ENCODE data around the gene MYEOV. TPM values are rescaled to one million over a fixed set of nuclear protein-coding genes. Genes with fewer than 3 reads are reported as not detected.
A peak's percentile ranks its signal among the peaks of the same experiment; 100 is the strongest.

Gene MYEOV
- under 1 TPM in 2 of 9 donors, not detected in 7; 0.37 to 0.88 TPM for total RNA-seq
- under 1 TPM; 0.08 TPM for polyA plus RNA-seq
- long read RNA-seq, donor 1 = 0 reads
- long read RNA-seq, donor 2, partial matches to known transcripts = 0 of 2 reads
- long read RNA-seq, donor 2, other reads (novel, unspliced or antisense) = 0 of 2 reads
- long read RNA-seq, donor 3 = 0 reads

GRCh38 chr11:69293819-69294505 lies at the start of gene MYEOV:
MYEOV (plus strand) TSS chr11:69294155; CDS start chr11:69295355, 1,200 bp downstream.
- H3K27ac ChIP-seq = no peak within 1 kb of the TSS
- ATAC-seq (no peak), DNase-seq (no peak)
- no peak within 1 kb of the TSS for H3K4me3 ChIP-seq
- 85 to 90% (median 89%) methylated on average over 15 to 16 of the region's 16 CpGs for WGBS, 4 donors
- H3K36me3 ChIP-seq = no peaks in the 10 kb centered on the region
- intact Hi-C loops (cut with DNase I) = loop anchor here (2.0 to 10.0 kb wide), 9 partner anchors 121 to 349 kb away; partner anchors contain the start of gene CCND1 (in 4 of the 10)
- H3K27me3 ChIP-seq = no peaks in the 10 kb centered on the region
- peaks cover 10 to 65% (median 30%) of the 10 kb centered on the region in 12 donors for H3K4me1 ChIP-seq
- TF ChIP-seq POLR2A (IDR thresholded peaks at IDR 0.05) (no peak), CTCF (IDR thresholded peaks at IDR 0.05) (no peak)
- peaks cover 0 to 5% (median 0%) of the 10 kb centered on the region in 12 donors for H3K9me3 ChIP-seq

DNA sequence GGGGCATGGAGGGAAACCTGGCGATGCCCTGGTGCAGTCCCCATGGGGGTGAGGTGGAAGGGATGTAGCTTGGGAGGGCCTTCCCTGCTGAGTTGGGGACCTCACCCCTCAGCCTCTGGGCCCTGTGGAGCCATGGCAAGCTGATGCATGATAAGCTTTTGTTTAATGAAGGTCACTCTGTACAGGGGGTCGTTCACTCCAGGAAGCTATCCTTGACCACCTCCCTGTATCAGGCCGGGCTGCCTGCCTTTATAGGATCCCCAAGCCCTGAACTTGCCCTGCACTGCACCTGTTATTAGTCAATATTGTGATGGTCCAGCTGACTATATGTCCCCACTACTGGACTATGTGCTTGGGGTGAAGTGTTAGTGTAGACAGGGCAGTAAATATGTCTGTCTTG lies 49.7 kb upstream of the MYEOV start:
- TF ChIP-seq CTCF (IDR thresholded peaks at IDR 0.05) = no peak
- no peak for TF ChIP-seq POLR2A (IDR thresholded peaks at IDR 0.05)
- H3K4me1 ChIP-seq = peaks cover 0 to 12% (median 0%) of the 10 kb centered on the region in 12 donors
- ATAC-seq (no peak), DNase-seq (peak in 1 of 5 donors; percentile 7)
- no peak overlapping the region for H3K27ac ChIP-seq
- intact Hi-C loops (cut with DNase I) = no loop called here
- 90 to 93% (median 93%) methylated on average over 3 of the region's 3 CpGs for WGBS, 4 donors
- no peaks in the 10 kb centered on the region for H3K27me3 ChIP-seq
- H3K9me3 ChIP-seq = no peaks in the 10 kb centered on the region
- H3K36me3 ChIP-seq = no peaks in the 10 kb centered on the region
- no peak overlapping the region for H3K4me3 ChIP-seq

DNA sequence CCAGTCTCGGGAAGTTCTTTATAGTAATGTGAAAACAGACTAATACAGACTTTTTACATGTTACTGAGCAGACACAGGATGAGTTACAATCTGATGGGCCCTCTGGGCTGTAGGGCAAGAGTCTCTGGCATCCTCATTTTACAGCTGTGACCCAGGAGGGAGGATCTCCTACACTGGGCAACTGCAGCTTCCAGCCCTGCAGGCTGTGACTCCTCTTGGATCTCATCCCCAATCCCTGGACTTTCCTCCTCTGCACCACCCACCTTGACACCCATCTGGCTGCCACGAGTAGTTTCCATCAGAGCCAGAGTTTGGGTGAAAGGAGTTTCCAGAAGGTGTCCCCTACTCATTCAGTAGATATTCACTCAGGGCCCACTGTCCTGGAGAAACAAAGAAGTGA lies 48.9 kb upstream of the MYEOV start:
- no peaks in the 10 kb centered on the region for H3K36me3 ChIP-seq
- intact Hi-C loops (cut with DNase I) = no loop called here
- peak in 1 of 5 donors; percentile 2 for DNase-seq
- no peak for TF ChIP-seq CTCF (IDR thresholded peaks at IDR 0.05)
- TF ChIP-seq POLR2A (IDR thresholded peaks at IDR 0.05) = no peak
- no peak for ATAC-seq
- peaks cover 0 to 12% (median 0%) of the 10 kb centered on the region in 12 donors for H3K4me1 ChIP-seq
- no peaks in the 10 kb centered on the region for H3K9me3 ChIP-seq
- no peak overlapping the region for H3K4me3 ChIP-seq
- no peak overlapping the region for H3K27ac ChIP-seq
- WGBS, 4 donors = 79 to 89% (median 85%) methylated on average over 2 of the region's 2 CpGs
- H3K27me3 ChIP-seq = no peaks in the 10 kb centered on the region

GRCh38 chr11:69245491-69246345 lies 48.2 kb upstream of the MYEOV start:
- peak; percentile 75 to 86 (median 80) for ATAC-seq
- intact Hi-C loops (cut with DNase I) = no loop called here
- Histone ChIP-seq H3K4me3 (no peak overlapping the region), H3K27ac (peak overlapping the region in 2 of 12 donors; percentile 43 to 70), H3K27me3 (no peaks in the 10 kb centered on the region), H3K4me1 (peaks cover 0 to 12% (median 0%) of the 10 kb centered on the region in 12 donors), H3K9me3 (no peaks in the 10 kb centered on the region), H3K36me3 (no peaks in the 10 kb centered on the region)
- TF ChIP-seq POLR2A (IDR thresholded peaks at IDR 0.05) (no peak), CTCF (IDR thresholded peaks at IDR 0.05) (no peak)
- DNase-seq = peak in 4 of 5 donors; percentile 38 to 64 (median 50)
- 69 to 80% (median 77%) methylated on average over 14 to 16 of the region's 16 CpGs for WGBS, 4 donors

Measured in heart left ventricle (tissue), 16 donors.